GM21526 (cell line): ENCODE data around the gene MPG.

ENCODE experiments used
- ATAC-seq: cut with Tn5 transposase; IDR thresholded peaks from one replicate; pipeline ENCODE4 v1.9.1; 2021; ENCODE audit warnings: moderate library complexity; ENCODE audit not compliant: unreplicated experiment, low FRiP score

MPG gene

DNA sequence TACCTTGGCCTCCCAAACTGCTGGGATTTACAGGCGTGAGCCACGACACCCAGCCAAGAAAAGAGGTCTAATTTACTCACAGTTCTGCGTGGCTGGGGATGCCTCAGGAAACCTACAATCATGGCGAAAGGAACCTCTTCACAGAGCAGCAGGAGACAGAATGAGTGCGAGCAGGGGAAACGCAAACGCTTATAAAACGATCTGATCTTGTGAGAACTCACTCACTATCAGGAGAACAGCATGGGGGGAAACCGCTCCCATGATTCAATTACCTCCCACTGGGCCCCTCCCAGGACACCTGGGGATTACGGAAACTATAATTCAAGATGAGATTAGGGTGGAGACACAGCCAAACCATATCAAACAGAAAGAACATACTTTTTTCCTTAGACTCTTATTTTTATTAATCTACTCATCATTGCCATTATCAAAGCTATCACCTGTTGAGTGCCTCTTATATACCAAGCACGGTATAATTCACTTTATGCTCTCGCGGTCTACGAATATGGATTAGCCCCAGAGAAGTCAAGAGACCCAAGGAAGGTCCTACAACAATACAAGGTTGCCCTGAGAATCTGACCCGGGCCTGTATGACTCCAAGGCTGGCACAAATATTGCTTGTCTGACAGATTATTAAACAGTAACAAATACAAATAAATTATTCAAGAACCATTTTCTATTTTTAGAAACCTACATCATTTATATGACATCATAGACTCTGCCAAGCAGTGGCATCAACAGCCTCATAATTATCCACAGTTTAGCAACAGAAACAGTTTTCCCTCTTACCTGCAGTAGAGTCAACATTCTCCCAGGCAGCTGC lies 27.0 kb upstream of the MPG start:
- no peak for ATAC-seq

DNA sequence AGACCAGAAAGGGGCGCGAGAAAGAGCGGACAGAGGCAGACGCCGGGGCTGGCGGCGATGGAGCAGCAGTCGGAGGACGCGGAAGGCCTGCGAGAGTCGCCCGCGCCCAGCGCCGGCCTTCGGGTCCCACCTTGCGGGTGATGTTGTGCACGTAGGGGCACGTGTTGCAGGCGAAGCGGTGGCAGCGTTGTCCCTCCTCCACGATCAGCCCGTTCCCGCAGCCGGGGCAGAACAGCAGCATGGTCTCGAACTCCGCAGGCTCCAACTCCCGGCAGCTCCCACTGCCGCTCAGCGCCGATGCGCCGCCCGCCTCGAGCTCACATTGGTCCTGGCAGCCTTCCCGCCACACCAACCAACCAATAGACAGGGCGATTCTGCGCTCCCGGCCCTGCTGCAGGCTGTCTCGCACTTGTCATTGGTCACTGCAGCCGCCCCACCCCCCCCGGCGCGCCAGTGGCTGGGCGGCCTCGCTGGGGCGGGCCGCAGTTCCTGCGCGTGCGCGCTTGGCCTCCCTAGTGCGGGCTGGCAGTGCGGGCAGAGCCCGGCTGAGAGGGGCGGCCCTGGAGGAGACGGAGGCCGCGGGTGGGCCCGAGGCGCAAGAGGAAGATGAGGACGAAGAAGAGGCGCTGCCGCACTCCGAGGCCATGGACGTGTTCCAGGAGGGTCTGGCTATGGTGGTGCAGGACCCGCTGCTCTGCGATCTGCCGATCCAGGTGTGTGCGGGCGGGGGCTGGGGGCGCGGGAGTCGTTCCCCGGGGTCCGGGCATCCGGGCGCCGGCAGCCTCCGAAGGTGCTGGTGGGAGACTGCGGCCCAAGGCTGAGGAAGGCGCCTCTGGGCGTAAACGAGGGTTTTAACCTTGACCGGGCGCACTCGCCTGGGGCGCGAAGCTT lies 24.4 kb upstream of the MPG start, which contains the start of the genes POLR3K and SNRNP25:
POLR3K (minus strand) TSS at position 263 of the 891 bp plus-strand sequence; CDS start at position 241, 22 bp downstream.
SNRNP25 (plus strand) TSS at position 483 of the 891 bp plus-strand sequence; CDS start at position 672, 189 bp downstream.
- peak; percentile 74 for ATAC-seq

DNA sequence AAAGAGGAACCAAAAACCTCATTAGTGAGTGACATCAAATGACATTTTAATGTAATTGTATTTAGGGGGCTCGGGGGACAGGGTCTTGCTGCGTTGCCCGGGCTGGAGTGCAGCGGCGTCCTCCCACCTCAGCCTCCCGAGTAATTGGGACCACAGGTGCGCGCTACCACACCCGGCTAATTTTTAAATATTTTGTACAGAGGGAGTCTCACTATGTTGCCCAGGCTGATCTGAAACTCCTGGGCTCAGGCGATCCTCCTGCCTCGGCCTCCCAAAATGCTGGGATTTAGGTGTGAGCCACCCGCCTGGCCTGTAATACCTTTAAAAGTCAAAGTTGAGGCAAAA lies 23.8 kb upstream of the MPG start:
- no peak for ATAC-seq

DNA sequence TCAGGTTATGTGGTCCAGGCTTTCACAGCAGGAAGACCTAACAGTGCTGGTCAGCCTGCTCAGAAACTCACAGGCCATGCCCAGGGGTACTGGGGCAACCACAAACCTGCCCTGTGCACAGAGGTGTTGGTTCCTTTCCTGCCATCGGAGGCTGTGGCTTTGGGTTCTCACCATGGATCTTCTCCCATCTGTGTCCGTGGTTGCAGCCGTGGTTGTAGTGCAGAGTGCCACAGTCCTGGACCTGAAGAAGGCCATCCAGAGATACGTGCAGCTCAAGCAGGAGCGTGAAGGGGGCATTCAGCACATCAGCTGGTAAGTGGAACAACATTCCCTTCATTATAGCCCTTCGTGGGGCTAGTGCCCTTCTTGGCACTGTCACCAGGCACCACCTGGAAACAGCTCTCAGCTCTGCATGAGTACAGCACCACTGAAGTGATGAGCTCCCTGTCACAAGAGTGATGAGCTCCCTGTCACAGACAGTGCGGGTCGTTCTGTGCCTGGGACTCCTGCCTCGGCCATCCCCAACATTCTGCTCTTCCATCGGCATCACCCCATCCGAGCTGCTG lies 22.4 kb upstream of the MPG start:
- ATAC-seq, result no peak

DNA sequence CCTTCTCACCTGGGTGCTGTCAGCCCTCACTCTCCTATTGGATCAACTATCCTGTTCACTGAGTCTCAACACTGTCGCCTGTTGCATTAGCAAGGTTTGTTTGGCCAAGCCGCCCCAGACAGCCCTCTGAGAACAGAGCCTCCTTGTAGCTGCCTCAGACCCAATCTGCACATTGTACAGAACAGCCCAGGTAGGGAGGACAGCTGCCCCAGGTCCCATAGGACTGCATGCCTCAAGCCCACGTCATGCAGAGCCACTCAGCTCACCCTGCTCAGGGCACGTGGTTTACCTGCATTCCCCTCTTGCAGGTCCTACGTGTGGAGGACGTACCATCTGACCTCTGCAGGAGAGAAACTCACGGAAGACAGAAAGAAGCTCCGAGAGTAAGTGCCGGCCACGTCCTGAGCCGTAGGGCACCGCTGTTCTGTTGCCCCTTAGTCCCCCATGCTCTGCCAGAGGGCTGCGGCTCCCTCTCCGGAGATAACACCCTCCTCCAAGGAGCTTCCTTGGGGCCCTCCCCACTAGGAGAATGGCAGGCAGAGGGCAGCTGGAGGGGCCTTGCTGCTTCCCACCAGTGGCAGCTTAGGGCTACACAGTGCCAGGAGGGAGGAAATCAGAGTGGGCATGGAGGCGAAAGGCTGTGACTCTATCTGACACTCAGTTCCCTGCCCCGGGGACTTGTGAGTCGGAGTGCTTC lies 21.6 kb upstream of the MPG start:
- ATAC-seq, result no peak

DNA sequence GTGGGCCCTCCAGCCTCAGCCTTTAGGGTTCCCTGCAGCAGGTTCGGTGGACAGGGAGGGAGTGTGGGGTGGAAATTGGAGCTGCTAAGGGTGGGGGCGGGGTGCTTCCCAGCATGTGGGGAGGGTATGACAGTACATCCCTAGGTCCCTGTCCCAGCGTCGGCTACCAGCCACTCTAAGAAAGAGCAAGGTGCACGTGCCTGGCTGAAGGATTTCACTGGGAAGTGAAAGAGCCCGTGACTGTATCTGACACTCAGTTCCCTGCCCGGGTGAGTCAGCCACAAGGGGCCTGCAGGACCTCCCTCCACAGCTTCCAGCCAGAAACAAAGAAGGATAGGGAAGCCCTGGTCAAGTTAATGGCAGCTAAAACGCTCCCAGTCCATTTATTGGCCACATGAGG lies 20.3 kb upstream of the MPG start:
- ATAC-seq, result no peak

DNA sequence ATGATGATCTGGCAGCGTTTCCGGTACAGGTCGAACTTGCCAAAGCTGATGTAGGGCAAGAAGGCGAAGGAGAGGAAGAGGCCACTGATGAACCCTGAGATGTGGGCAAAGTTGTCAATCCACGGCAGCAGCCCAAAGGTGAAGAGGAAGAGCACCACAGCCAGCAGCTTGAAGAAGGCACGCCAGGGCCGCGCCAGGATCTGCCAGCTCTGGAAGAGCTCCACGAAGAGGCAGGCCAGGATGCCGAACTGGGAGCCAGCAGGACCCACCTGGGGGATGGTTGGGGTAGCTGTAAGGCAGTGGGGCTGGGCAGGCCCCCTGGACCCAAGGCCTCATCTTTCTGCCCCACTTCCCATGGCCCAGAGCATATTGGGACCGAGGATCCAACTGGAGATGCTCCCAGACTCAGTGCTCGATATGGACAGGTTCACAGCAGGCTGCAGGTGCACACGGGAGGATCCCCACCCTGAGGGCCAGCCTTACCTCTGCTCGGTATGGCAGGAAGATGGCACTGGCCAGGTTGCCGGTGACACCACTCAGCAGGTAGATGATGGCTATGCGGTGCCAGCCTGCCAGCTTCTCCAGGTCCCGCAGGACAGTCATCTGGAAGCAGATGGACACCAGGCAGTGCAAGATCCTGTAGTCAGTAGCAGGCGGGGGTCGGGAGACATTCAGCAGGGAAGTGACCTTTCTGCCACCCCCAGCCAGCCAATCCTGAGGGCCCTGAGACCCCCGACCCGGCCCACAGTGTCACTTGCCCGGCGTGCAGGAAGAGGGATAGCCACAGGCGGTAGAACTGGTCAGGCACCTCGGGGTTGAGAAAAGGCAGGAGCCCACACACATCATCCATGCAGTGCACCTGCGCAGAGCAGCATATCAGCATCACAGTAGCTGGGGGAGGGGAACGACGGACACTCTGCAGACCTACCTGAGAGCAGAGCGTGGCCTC lies 19.3 kb upstream of the MPG start:
- no peak for ATAC-seq

DNA sequence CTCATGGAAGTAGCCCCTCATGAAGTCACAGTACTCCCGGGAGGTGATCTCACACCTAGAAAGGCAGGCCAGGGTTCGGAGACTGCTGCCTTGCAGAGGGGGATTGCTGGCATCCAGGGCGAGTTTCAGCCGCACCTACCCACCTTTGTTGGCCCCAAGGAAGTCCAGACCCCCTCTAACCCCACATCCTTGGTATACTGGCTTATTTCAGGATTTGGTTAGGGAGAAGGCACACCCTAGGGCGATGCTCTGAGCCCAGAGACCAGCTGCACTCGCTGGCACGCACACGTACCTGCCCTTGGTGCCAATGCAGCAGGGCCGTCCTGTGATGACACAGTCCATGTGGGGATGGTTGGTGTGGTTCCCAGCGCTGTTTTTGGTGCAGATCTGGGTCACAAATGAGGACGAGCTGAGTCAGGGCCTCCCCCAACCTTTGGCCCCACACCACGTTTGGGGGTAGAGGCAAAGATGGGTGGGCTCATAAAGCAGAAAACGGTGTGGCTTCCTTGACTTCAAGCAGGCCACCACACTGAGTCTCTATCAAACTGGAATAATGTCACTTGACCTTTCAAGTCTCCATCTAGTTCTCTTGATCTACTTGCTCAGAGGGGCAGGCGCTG lies 18.5 kb upstream of the MPG start:
- no peak for ATAC-seq

DNA sequence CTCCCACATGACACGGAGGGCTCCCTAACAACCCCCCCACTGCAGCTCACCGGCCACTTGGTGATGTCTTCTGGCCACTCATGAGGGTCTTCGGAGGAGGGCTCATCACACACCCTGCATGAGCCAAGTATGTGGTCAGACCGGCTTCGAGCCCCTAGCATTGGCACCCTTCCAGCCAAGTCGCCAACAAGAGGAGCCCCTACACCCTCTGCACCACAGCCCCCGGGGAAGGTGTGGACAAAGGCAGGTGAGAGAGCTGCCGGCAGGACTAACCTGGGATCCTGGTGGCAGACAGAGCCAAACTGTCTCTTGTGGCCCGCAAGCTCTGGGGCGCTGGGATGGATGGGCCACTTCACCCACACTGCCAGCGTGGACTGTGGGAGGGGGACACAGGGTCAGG lies 17.9 kb upstream of the MPG start:
- ATAC-seq, result no peak

DNA sequence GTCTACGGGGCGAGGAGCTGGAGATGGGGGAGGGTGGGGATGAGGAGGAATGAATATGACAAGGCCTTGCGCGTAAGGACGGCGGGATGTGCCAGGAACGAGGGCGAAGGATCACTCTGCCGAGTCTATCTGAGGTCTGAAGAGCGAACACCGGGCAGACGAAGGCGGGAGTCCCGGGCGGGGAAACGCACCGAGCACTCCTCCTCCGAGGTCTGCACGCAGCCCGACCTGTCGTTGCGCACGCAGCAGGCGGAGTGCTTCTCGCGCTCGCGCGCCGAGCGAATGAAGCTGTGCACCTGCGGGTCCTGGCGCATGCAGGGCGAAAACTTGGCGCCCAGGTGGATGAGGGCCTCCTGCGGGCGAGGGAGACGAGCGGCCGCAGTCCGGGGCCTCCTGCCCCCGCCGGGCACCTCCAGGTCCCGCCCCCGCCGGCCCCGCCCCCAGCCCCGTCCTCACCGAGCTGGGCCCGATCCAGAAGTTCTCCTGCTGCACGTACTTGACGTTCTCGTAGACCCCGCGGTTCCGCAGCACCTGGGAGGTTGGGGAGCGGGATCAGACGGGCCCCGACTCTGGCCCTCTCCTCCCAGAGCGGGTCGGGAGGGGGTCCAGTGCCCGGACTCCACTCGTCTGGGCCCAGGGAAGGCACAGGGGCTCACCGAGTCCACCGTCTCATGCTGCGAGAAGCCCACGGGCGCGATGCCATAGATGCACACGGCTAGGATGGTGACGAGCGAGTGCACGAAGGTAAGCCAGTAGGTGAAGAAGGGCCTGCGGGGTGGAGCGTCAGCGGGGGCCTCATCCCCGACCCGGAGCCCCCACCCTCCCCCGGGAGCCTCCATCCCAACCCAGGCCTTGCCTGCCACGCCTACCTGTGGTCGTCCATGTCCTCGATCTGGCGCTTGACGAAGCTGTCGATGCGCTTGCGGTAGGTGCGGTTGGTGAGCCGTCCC lies 16.8 kb upstream of the MPG start:
- no peak for ATAC-seq

DNA sequence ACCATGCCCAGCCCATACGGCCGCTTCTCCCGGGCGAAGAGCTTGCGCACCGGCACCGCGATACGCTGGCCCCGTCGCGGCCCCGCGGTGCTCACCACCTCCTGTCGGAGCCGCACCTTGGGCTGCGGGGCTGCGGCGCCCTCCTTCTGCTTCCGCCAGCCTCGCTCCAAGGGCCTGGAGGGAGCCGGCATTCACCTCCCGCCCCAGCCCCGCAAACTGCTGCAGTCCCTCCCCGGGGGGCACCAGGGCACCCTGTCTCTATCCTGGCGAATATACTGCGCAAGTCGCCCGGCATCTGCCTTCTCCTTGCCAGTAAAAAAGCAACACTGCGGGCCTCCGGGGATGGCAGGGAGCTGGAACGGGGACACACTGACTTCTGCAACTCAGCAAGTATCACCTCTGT lies 16.1 kb upstream of the MPG start:
- no peak for ATAC-seq

DNA sequence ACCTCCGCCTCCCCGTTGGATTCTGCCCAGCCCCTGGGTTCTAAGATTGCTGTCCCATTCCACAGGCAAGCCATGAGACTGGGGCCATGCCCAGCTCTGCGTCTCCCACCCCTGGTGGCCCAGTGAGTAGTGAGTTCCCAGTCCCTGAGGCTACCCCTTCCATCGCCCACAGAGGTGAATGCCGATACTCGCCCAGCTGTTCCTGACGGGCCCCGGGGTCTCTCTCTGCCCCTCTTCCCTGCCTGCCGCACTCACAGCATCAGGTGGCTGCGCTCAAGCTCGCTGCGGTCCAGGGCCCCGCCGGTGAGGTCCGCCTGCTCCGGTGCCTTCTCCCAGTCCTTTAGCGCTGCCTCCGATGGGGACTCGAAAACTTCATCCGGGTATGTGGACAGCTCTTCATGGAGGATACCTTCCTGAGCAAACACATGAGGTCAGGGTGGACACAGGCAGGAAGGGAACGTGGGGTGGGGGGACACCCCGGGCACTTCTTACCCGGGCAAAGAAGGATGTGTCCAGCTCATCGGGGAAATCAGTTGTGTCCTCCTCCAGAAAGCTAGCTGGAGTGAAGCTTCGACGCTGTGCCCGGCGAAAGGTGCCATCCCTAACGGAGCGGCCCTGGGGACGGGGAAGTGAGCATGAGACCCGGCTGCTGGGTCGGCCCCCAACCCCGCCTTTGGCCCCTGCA lies 15.6 kb upstream of the MPG start:
- no peak for ATAC-seq

DNA sequence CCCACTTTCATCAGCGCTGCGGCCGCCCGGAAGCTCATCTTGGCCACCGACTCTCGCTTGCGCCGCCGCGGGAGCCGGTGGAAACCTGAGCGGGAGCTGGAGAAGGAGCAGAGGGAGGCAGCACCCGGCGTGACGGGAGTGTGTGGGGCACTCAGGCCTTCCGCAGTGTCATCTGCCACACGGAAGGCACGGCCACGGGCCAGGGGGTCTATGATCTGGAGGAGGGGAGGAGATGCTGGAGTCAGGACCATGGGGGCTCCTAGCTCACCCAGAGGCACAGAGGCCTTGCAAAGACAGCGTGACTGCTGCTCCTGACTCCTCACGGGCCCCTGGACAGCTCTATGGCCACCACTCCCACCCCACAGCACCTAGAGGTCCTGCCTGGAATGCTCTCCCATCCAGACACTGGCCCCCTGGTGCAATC lies 15.0 kb upstream of the MPG start:
- no peak for ATAC-seq

DNA sequence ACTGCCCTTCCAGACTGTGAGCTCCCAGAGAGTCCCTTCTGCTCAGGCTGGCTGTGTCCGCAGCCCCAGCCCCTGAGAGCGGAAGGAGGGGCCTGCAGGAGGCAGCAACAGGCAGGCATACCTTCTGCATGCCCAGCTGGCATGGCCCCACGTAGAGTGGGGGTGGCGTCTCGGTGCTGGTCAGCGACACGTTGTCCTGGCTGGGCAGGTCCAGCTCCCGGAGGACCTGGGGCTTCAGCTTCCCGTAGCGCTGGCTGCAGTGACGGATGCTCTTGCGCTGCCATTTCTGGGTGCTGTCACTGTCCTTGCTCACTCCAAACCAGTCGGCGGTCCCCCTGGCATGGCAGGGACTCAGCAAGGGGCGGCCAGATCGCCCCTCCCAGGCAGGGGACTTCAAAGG lies 14.6 kb upstream of the MPG start:
- no peak for ATAC-seq

DNA sequence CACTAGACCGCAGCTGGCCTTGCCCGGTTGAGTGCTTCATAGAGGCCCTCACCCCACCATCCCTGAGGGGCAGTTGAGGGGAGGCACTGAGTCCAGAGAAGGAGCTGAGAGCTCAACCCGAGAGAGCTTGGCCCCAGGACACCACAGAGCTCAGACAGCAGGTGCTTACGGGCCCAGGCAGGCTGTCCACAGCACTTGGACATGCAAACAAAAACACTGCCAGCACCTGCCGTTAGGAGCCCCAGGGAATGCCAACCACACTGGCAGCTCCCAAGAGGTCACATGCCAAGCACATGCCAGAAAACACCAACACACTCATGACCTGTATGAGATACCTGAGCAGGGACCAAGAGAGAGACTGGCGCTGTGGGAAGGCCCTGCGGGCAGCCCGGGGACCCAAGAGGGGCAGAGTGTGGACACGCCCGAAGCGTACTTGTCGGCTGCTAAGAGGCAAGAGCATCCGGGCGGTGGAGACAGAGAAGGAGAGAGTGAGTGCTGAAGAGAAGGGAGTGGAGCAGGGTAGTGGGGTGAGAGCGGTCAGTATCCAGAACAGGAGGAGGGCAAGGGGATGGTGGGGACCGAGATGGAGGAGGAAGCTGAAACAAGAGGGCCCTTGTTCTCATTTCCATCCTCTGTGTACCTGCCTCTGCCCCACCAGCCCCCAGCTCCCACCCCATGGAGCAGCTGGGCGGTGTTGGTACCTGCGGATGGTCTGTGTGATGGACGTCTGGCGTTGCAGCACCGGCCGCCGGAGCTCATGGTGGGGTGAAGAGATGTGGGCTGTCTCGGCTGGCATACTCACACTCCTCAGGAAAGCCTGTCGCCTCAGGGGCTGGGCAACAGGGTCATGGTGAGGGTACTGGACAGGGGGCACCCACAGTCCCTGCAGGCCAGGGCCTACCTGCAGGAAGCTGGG lies 13.8 kb upstream of the MPG start:
- no peak for ATAC-seq

DNA sequence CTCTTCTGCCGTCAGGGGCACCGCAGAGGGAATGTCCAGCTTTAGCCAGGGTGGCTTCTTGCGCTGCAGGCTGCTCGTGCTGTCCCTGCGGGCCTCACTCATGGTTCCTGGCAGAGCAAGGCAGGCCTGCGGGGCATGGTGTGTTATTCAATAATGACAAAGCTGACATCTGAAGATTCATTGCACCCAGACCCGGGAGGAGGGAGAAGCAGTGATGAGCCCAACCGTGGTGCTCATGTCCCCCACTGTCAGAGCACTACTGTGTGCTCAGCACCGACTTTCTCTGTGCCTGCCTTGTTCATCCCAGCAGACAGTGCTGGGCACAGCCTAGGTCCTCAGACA lies 13.1 kb upstream of the MPG start:
- ATAC-seq, result no peak

DNA sequence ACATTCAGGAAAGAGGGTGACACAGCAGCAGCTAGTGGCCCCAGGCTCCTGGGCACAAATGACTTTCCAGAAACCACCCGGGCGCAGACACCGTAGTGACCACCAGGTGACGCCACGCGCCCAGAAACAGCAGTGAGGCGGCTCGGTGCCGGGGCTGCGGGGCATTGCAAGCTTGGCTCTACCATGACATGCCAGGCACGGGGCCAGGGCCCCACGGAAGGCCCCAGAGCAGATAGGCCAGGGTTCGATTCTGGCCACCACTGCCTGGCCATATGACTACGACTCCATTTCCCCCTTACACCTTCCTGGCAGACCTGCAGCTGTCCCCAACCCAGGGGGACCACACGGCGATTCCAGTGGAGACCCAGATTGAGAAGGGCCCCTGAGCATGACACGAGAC lies 12.3 kb upstream of the MPG start:
- ATAC-seq, result no peak
